Neural progenitor cell (in vitro differentiated cells): ENCODE measurements around the gene CACNA1C. TPM values are rescaled to one million over a fixed set of nuclear protein-coding genes. Genes with fewer than 3 reads are reported as not detected.

Source experiments
- DNase-seq: peaks from one replicate; pipeline ENCODE4 v3.0.0-alpha.2; 2016; ENCODE audit warnings: low spot score
- H2AFZ ChIP-seq: fragments of 200-600 bp; sonication (generic); replicated peaks from 2 replicates; pipeline ENCODE4 v1.6.1; 2016; ENCODE audit warnings: antibody characterized with exemption
- H3F3A ChIP-seq: fragments of 200-600 bp; sonication (generic); 2 replicates; pipeline ENCODE4 v1.6.1; 2016; ENCODE audit warnings: antibody characterized with exemption, low read depth
- H3K27ac ChIP-seq: fragments of 200-600 bp; sonication (generic); 2 replicates; pipeline ENCODE4 v1.5.1; 2016; ENCODE audit warnings: mild to moderate bottlenecking
- H3K27me3 ChIP-seq: fragments of 200-600 bp; sonication (generic); 2 replicates; pipeline ENCODE4 v1.6.1; 2016; ENCODE audit warnings: mild to moderate bottlenecking, moderate library complexity
- H3K36me3 ChIP-seq: fragments of 200-600 bp; sonication (generic); 2 replicates; pipeline ENCODE4 v1.5.1; 2016
- H3K4me1 ChIP-seq: fragments of 200-600 bp; sonication (generic); 2 replicates; pipeline ENCODE4 v1.6.1; 2016; ENCODE audit warnings: mixed run types
- H3K4me2 ChIP-seq: fragments of 200-600 bp; sonication (generic); 2 replicates; pipeline ENCODE4 v1.6.1; 2016
- H3K4me3 ChIP-seq: fragments of 200-600 bp; sonication (generic); 2 replicates; pipeline ENCODE4 v1.5.1; 2016
- H3K79me2 ChIP-seq: fragments of 200-600 bp; sonication (generic); 2 replicates; pipeline ENCODE4 v1.6.1; 2016; ENCODE audit warnings: low read depth
- H3K9ac ChIP-seq: fragments of 200-600 bp; sonication (generic); 2 replicates; pipeline ENCODE4 v1.6.1; 2016
- H3K9me3 ChIP-seq: fragments of 200-600 bp; sonication (generic); 2 replicates; pipeline ENCODE4 v1.5.1; 2016; ENCODE audit warnings: low read depth
- H4K20me1 ChIP-seq: fragments of 200-600 bp; sonication (generic); 2 replicates; pipeline ENCODE4 v1.6.1; 2016; ENCODE audit warnings: low read depth
- H3K27ac Mint-ChIP-seq: 3 replicates; pipeline ENCODE4 v1.8.0; 2021; ENCODE audit warnings: mixed read lengths
- H3K27me3 Mint-ChIP-seq: 2 replicates; pipeline ENCODE4 v1.8.0; 2022; ENCODE audit warnings: low read depth, mild to moderate bottlenecking, inconsistent platforms, moderate library complexity, mixed read lengths; ENCODE audit not compliant: insufficient read depth
- H3K36me3 Mint-ChIP-seq: 3 replicates; pipeline ENCODE4 v1.8.0; 2021; ENCODE audit warnings: mixed read lengths
- H3K4me1 Mint-ChIP-seq: 3 replicates; pipeline ENCODE4 v1.8.0; 2021; ENCODE audit warnings: mixed read lengths
- H3K4me3 Mint-ChIP-seq: 3 replicates; pipeline ENCODE4 v1.8.0; 2021; ENCODE audit warnings: mild to moderate bottlenecking, moderate library complexity, mixed read lengths
- H3K9me3 Mint-ChIP-seq: 3 replicates; pipeline ENCODE4 v1.8.0; 2020; ENCODE audit warnings: mixed read lengths
- CTCF ChIP-seq: fragments of 200-600 bp; sonication (generic); IDR thresholded peaks from 2 replicates; pipeline ENCODE4 v1.5.1; 2017; ENCODE audit warnings: antibody characterized with exemption, mild to moderate bottlenecking
- EZH2 ChIP-seq: fragments of 200-600 bp; sonication (generic); IDR thresholded peaks from 2 replicates; pipeline ENCODE4 v1.6.1; 2017; ENCODE audit warnings: antibody characterized with exemption, mild to moderate bottlenecking, moderate library complexity
- EZH2phosphoT487 ChIP-seq: fragments of 200-600 bp; sonication (generic); IDR thresholded peaks from 2 replicates; pipeline ENCODE4 v1.6.1; 2017; ENCODE audit warnings: antibody characterized with exemption
- total RNA-seq: library from RNA; depleted of rRNA; stranded (reverse); fragments of >200 nt; gene quantifications from 2 replicates; pipeline ENCODE4 v1.2.3, GENCODE V29; 2015; ENCODE audit warnings: low replicate concordance

CACNA1C gene
- total RNA-seq, 1 donor from 2014 or later = 2.7 TPM

- H4K20me1 ChIP-seq = no peaks in the 10 kb centered on the region
- Mint-ChIP-seq H3K4me1 (peaks cover 7% of the 10 kb centered on the region), H3K27ac (peak overlapping the region; percentile 25), H3K27me3 (peaks cover 2% of the 10 kb centered on the region), H3K4me3 (no peak overlapping the region), H3K9me3 (no peaks in the 10 kb centered on the region), H3K36me3 (no peaks in the 10 kb centered on the region)
- no peak overlapping the region for H3K27ac ChIP-seq
- H3K4me3 ChIP-seq = no peak overlapping the region
- H3K36me3 ChIP-seq = no peaks in the 10 kb centered on the region
- no peaks in the 10 kb centered on the region for H3K4me1 ChIP-seq
- no peaks in the 10 kb centered on the region for H3K9me3 ChIP-seq
- no peaks in the 10 kb centered on the region for H3F3A ChIP-seq
- peaks cover 29% of the 10 kb centered on the region for H3K27me3 ChIP-seq
- H3K79me2 ChIP-seq = no peaks in the 10 kb centered on the region
- TF ChIP-seq CTCF = no peak
- TF ChIP-seq EZH2phosphoT487 = no peak
- H3K9ac ChIP-seq = no peak overlapping the region
- no peak overlapping the region for H2AFZ ChIP-seq
- DNase-seq = no peak
- no peak overlapping the region for H3K4me2 ChIP-seq
Observed at GRCh38 chr12:2578772-2579171, 526.0 kb downstream of the CACNA1C start.

- Mint-ChIP-seq H3K36me3 (no peaks in the 10 kb centered on the region), H3K4me1 (peaks cover 4% of the 10 kb centered on the region), H3K27me3 (peaks cover 8% of the 10 kb centered on the region), H3K9me3 (no peaks in the 10 kb centered on the region), H3K4me3 (no peak overlapping the region), H3K27ac (no peak overlapping the region)
- Histone ChIP-seq H3K36me3 (no peaks in the 10 kb centered on the region), H3K4me3 (no peak overlapping the region), H2AFZ (no peak overlapping the region), H3K4me2 (no peak overlapping the region), H4K20me1 (no peaks in the 10 kb centered on the region), H3K9ac (no peak overlapping the region), H3K27ac (no peak overlapping the region), H3F3A (no peaks in the 10 kb centered on the region), H3K4me1 (no peaks in the 10 kb centered on the region), H3K27me3 (peaks cover 48% of the 10 kb centered on the region), H3K9me3 (no peaks in the 10 kb centered on the region), H3K79me2 (no peaks in the 10 kb centered on the region)
- TF ChIP-seq CTCF (no peak), EZH2phosphoT487 (no peak), EZH2 (no peak)
- DNase-seq = no peak
Observed at GRCh38 chr12:2580821-2581220, 528.0 kb downstream of the CACNA1C start.

GRCh38 chr12:2581293-2582045 lies 528.7 kb downstream of the CACNA1C start:
- Mint-ChIP-seq H3K36me3 (no peaks in the 10 kb centered on the region), H3K4me3 (no peak overlapping the region), H3K27me3 (peaks cover 8% of the 10 kb centered on the region), H3K4me1 (peaks cover 4% of the 10 kb centered on the region), H3K9me3 (no peaks in the 10 kb centered on the region), H3K27ac (peak overlapping the region; percentile 78)
- Histone ChIP-seq H4K20me1 (no peaks in the 10 kb centered on the region), H2AFZ (no peak overlapping the region), H3K4me1 (no peaks in the 10 kb centered on the region), H3K27ac (no peak overlapping the region), H3K9me3 (no peaks in the 10 kb centered on the region), H3F3A (no peaks in the 10 kb centered on the region), H3K4me3 (no peak overlapping the region), H3K36me3 (no peaks in the 10 kb centered on the region), H3K27me3 (peaks cover 54% of the 10 kb centered on the region), H3K79me2 (no peaks in the 10 kb centered on the region), H3K9ac (no peak overlapping the region), H3K4me2 (no peak overlapping the region)
- TF ChIP-seq CTCF = no peak
- TF ChIP-seq EZH2phosphoT487 = no peak
- no peak for TF ChIP-seq EZH2
- DNase-seq = no peak
